ENCODE results near the gene PRRG2. TPM values are rescaled to one million over a fixed set of nuclear protein-coding genes. Genes with fewer than 3 reads are reported as not detected.

Gene PRRG2
- total and polyA plus RNA-seq, 12 donors = 0.28 to 1.2 (median 0.85) TPM; not detected in 2

GRCh38 chr19:49580264-49581006 lies 681 bp upstream of the PRRG2 start, which contains the start of gene NOSIP:
TSS of gene NOSIP (minus strand) at chr19:49580556. CDS start at chr19:49560691, 19,865 bp downstream.
- TF ChIP-seq POLR2A (IDR thresholded peaks at IDR 0.05) = peak; percentile 72 to 95
- peak in 1 of 6 experiments; percentile 13 for TF ChIP-seq CTCF (IDR thresholded peaks at IDR 0.05)
- peak; percentile 94 to 98 (median 96) for DNase-seq
- WGBS, 4 donors = 2 to 4% (median 3%) methylated on average over 30 to 31 of the region's 31 CpGs
- no peaks in the 10 kb centered on the region for H3K9me3 ChIP-seq (replicated peaks in 1 of 3)
- H3K27me3 ChIP-seq = no peaks in the 10 kb centered on the region
- peak within 1 kb of the TSS; percentile 26 to 76 (median 50) for H3K4me3 ChIP-seq
- peaks cover 0 to 8% of the 10 kb centered on the region in 2 donors for H3K36me3 ChIP-seq (replicated peaks in 1 of 2)
- H3K27ac ChIP-seq = peak within 1 kb of the TSS; percentile 11 to 80 (median 28)
- peaks cover 10 to 18% of the 10 kb centered on the region in 2 donors for H3K4me1 ChIP-seq (replicated peaks in 1 of 2)
- intact Hi-C loops (cut with DNase I) = loop anchor here in 1 of 2 donors (10.0 kb wide), 1 partner anchor 94 kb away; the partner anchor contains the start of gene PRMT1

GRCh38 chr19:49583239-49583638 lies 2.1 kb downstream of the PRRG2 start:
- H3K27ac ChIP-seq = no peak overlapping the region
- TF ChIP-seq POLR2A (IDR thresholded peaks at IDR 0.05) (no peak), CTCF (IDR thresholded peaks at IDR 0.05) (no peak)
- no peaks in the 10 kb centered on the region for H3K36me3 ChIP-seq (replicated peaks in 1 of 2)
- no peak for DNase-seq
- no peaks in the 10 kb centered on the region for H3K27me3 ChIP-seq
- H3K4me1 ChIP-seq (replicated peaks in 1 of 2) = peaks cover 10 to 18% of the 10 kb centered on the region in 2 donors
- WGBS, 4 donors = 20 to 45% (median 41%) methylated on average over 1 to 2 of the region's 2 CpGs
- H3K4me3 ChIP-seq = no peak overlapping the region
- intact Hi-C loops (cut with DNase I) = loop anchor here in 1 of 2 donors (10.0 kb wide), 1 partner anchor 92 kb away; the partner anchor contains the start of gene PRMT1
- no peaks in the 10 kb centered on the region for H3K9me3 ChIP-seq (replicated peaks in 1 of 3)

- 59 to 67% (median 63%) methylated on average over 2 to 8 of the region's 8 CpGs for WGBS, 4 donors
- intact Hi-C loops (cut with DNase I) = loop anchor here in 1 of 2 donors (10.0 kb wide), 1 partner anchor 90 kb away; the partner anchor contains the start of gene PRMT1
- TF ChIP-seq CTCF (IDR thresholded peaks at IDR 0.05) (no peak), POLR2A (IDR thresholded peaks at IDR 0.05) (no peak)
Observed at GRCh38 chr19:49585023-49585422, 3.9 kb downstream of the PRRG2 start.

GRCh38 chr19:49587227-49587626 lies 6.1 kb downstream of the PRRG2 start:
- Histone ChIP-seq H3K27me3 (no peaks in the 10 kb centered on the region), H3K9me3 (replicated peaks in 1 of 3) (no peaks in the 10 kb centered on the region), H3K27ac (no peak overlapping the region), H3K36me3 (replicated peaks in 1 of 2) (no peaks in the 10 kb centered on the region), H3K4me1 (replicated peaks in 1 of 2) (no peaks in the 10 kb centered on the region), H3K4me3 (no peak overlapping the region)
- intact Hi-C loops (cut with DNase I) = loop anchor here in 1 of 2 donors (10.0 kb wide), 1 partner anchor 88 kb away; the partner anchor contains the start of gene PRMT1
- TF ChIP-seq CTCF (IDR thresholded peaks at IDR 0.05) (no peak), POLR2A (IDR thresholded peaks at IDR 0.05) (no peak)
- 79 to 82% (median 81%) methylated on average over 8 of the region's 8 CpGs for WGBS, 4 donors
- DNase-seq = no peak

More at GRCh38 chr19:49585023-49585422, 3.9 kb downstream of the PRRG2 start:
- peak in 1 of 7 donors; percentile 27 for DNase-seq
- no peaks in the 10 kb centered on the region for H3K36me3 ChIP-seq (replicated peaks in 1 of 2)
- peaks cover under 1 to 5% of the 10 kb centered on the region in 2 donors for H3K4me1 ChIP-seq (replicated peaks in 1 of 2)
- no peaks in the 10 kb centered on the region for H3K9me3 ChIP-seq (replicated peaks in 1 of 3)
- H3K27ac ChIP-seq = no peak overlapping the region
- no peak overlapping the region for H3K4me3 ChIP-seq
- no peaks in the 10 kb centered on the region for H3K27me3 ChIP-seq
